PC-3 (cell line): ENCODE measurements around the gene DHX57. TPM values are rescaled to one million over a fixed set of nuclear protein-coding genes. Genes with fewer than 3 reads are reported as not detected.

ENCODE experiments used
- ATAC-seq: fragments of 200-7000 bp; cut with Tn5 transposase; 2 replicates; pipeline ENCODE4 v1.9.1; 2020; ENCODE audit warnings: mild to moderate bottlenecking, moderate library complexity
- BruUV-seq: library from RNA; stranded (reverse); fragments of 400-500 nt; replicated peaks from 2 replicates; lab custom pipeline; 2021; lab: Mats Ljungman, UMichigan
- CTCF ChIA-PET: fragments of 300-600 bp; sonication (Branson Sonifier 250); formaldehyde crosslinking; loops from one replicate; lab custom pipeline; 2022; ENCODE audit warnings: antibody characterized with exemption; lab: Charles Lee
- POLR2A ChIA-PET: fragments of 300-600 bp; sonication (Branson Sonifier 250); formaldehyde crosslinking; loops from one replicate; lab custom pipeline; 2022; ENCODE audit warnings: antibody characterized with exemption; ENCODE audit not compliant: unreplicated experiment; lab: Charles Lee
- DNase-seq: peaks from one replicate; pipeline ENCODE4 v3.0.0-alpha.2; 2015
- H2AFZ ChIP-seq: fragments of 300-600 bp; sonication (generic); 2 replicates; pipeline ENCODE4 v1.6.0; 2016; ENCODE audit warnings: antibody characterized with exemption, low read length
- H3F3A ChIP-seq: fragments of 300-600 bp; sonication (generic); one replicate; pipeline ENCODE4 v1.6.0; 2017; ENCODE audit warnings: antibody characterized with exemption, low read length, control low read depth, mild to moderate bottlenecking; ENCODE audit not compliant: unreplicated experiment
- H3K27ac ChIP-seq: fragments of 300-600 bp; sonication (generic); 2 replicates; pipeline ENCODE4 v1.5.1; 2016; ENCODE audit warnings: mild to moderate bottlenecking, low read length
- H3K27me3 ChIP-seq: fragments of 300-600 bp; sonication (generic); 2 replicates; pipeline ENCODE4 v1.6.1; 2016; ENCODE audit warnings: low read length, mixed read lengths
- H3K36me3 ChIP-seq: fragments of 300-600 bp; sonication (generic); 2 replicates; pipeline ENCODE4 v1.6.1; 2016; ENCODE audit warnings: low read depth, mixed run types, low read length, mixed read lengths
- H3K4me1 ChIP-seq: fragments of 300-600 bp; sonication (generic); 2 replicates; pipeline ENCODE4 v1.5.1; 2016; ENCODE audit warnings: low read length; ENCODE audit not compliant: insufficient read depth
- H3K4me2 ChIP-seq: fragments of 300-600 bp; sonication (generic); 2 replicates; pipeline ENCODE4 v1.6.0; 2016; ENCODE audit warnings: low read length
- H3K4me3 ChIP-seq: fragments of 300-600 bp; sonication (generic); 2 replicates; pipeline ENCODE4 v1.5.1; 2016; ENCODE audit warnings: mild to moderate bottlenecking, low read length, mixed read lengths
- H3K79me2 ChIP-seq: fragments of 300-600 bp; sonication (generic); 2 replicates; pipeline ENCODE4 v1.6.1; 2017; ENCODE audit warnings: low read length, mixed read lengths
- H3K9ac ChIP-seq: fragments of 300-600 bp; sonication (generic); 2 replicates; pipeline ENCODE4 v1.6.0; 2016; ENCODE audit warnings: mild to moderate bottlenecking, low read length
- H3K9me2 ChIP-seq: fragments of 300-600 bp; sonication (generic); replicated peaks from 2 replicates; pipeline ENCODE4 v1.6.1; 2016; ENCODE audit warnings: mixed run types, low read length, mixed read lengths
- H3K9me3 ChIP-seq: fragments of 300-600 bp; sonication (generic); 2 replicates; pipeline ENCODE4 v1.6.1; 2016; ENCODE audit warnings: low read length, mixed read lengths
- H4K20me1 ChIP-seq: fragments of 300-600 bp; sonication (generic); 2 replicates; pipeline ENCODE4 v1.6.1; 2016; ENCODE audit warnings: low read length, mixed read lengths
- EZH2 ChIP-seq: fragments of 300-600 bp; sonication (generic); IDR thresholded peaks from one replicate; pipeline ENCODE4 v1.6.1; 2017; ENCODE audit warnings: antibody characterized with exemption, mild to moderate bottlenecking, low read length; ENCODE audit not compliant: unreplicated experiment
- EZH2phosphoT487 ChIP-seq: fragments of 300-600 bp; sonication (generic); IDR thresholded peaks from 2 replicates; pipeline ENCODE4 v1.6.1; 2018; ENCODE audit warnings: mild to moderate bottlenecking, antibody characterized with exemption, low read length, borderline replicate concordance
- intact Hi-C: fragments of 100-400 bp; cut with micrococcal nuclease; formaldehyde crosslinking; loops from 2 replicates; pipeline ENCODE4 v1.9.0; 2023
- total RNA-seq: library from RNA; depleted of rRNA; stranded (reverse); fragments of >200 nt; gene quantifications from 2 replicates; pipeline ENCODE4 v1.2.3, GENCODE V29; 2014
- TF ChIP-seq, protein P1 (sequence below): fragments of 300-600 bp; sonication (generic); conservative IDR thresholded peaks from 2 replicates; pipeline ENCODE4 v1.5.1; 2017; ENCODE audit warnings: antibody characterized with exemption, low read depth, mild to moderate bottlenecking, low read length

DHX57 gene
- total RNA-seq, 1 experiment from 2014 or later: 17.5 TPM

DNA sequence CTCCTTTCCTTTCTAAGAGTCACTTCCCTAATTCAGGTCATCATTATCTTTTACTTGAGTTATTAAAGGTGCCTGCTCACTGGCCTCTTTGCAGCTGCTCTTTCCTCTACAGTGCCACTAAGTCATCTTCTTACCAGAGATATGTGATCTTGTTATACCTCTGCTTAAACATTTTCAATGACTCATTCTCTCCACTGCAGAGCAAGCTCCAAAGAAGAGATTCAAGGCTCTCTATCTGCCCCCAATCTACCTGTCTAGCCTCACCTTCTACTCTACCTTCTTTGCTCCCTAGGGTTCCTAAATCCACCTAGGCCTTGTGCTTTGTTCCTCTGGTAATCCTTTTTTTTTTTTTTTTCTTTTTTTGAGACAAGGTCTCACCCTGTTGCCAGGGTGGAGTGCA is 17.1 kb upstream of the DHX57 start:
- Histone ChIP-seq H3K4me1 (no peaks in the 10 kb centered on the region), H3K4me3 (no peak overlapping the region), H3K9me2 (no peaks in the 10 kb centered on the region), H3F3A (no peaks in the 10 kb centered on the region), H3K36me3 (no peaks in the 10 kb centered on the region), H4K20me1 (no peaks in the 10 kb centered on the region), H3K27me3 (no peaks in the 10 kb centered on the region), H2AFZ (no peak overlapping the region), H3K79me2 (no peaks in the 10 kb centered on the region), H3K4me2 (no peak overlapping the region), H3K9ac (no peak overlapping the region), H3K9me3 (no peaks in the 10 kb centered on the region), H3K27ac (no peak overlapping the region)
- DNase-seq (peak; percentile 36), ATAC-seq (peak; percentile 58)
- intact Hi-C loops: no loop called here
- ChIA-PET POLR2A (interaction anchor here (0.5 kb wide), 1 partner anchor 54 kb away, joined by 3 read pairs; no protein-coding TSS in a partner anchor), CTCF (no interaction called here)
- TF ChIP-seq, protein P1, sequence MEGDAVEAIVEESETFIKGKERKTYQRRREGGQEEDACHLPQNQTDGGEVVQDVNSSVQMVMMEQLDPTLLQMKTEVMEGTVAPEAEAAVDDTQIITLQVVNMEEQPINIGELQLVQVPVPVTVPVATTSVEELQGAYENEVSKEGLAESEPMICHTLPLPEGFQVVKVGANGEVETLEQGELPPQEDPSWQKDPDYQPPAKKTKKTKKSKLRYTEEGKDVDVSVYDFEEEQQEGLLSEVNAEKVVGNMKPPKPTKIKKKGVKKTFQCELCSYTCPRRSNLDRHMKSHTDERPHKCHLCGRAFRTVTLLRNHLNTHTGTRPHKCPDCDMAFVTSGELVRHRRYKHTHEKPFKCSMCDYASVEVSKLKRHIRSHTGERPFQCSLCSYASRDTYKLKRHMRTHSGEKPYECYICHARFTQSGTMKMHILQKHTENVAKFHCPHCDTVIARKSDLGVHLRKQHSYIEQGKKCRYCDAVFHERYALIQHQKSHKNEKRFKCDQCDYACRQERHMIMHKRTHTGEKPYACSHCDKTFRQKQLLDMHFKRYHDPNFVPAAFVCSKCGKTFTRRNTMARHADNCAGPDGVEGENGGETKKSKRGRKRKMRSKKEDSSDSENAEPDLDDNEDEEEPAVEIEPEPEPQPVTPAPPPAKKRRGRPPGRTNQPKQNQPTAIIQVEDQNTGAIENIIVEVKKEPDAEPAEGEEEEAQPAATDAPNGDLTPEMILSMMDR: no peak
- TF ChIP-seq EZH2phosphoT487: no peak
- TF ChIP-seq EZH2: no peak
- BruUV-seq: no TSS peak

DNA sequence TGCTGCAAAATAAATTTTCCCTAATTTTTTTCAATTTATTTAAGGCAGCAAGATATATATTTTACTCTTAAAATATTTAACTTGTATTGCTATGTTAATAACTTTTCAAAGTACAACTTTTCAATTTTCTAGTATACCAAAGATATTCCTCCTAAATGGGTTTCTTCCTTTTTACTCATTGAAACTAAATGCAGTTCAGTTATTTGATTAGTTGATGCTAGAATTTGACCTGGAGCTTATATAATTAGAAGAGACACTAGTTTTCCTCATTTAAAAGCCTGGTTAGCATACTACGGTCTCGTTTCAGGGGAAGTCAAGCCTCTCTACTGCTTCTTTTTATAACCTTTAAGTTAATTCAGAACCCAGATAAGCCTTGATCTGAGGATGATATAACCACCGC is 13.8 kb upstream of the DHX57 start, which contains the start of gene ARHGEF33:
Gene ARHGEF33 (plus strand): TSS at position 301 of the 400 bp plus-strand sequence. CDS start 29,573 bp downstream, outside the sequence.
- no peaks in the 10 kb centered on the region for H3F3A ChIP-seq
- BruUV-seq: no TSS peak
- H3K27ac ChIP-seq: no peak within 1 kb of the TSS
- H3K79me2 ChIP-seq: no peaks in the 10 kb centered on the region
- intact Hi-C loops: no loop called here
- H3K36me3 ChIP-seq: no peaks in the 10 kb centered on the region
- no peak for ATAC-seq
- H2AFZ ChIP-seq: no peak within 1 kb of the TSS
- no peaks in the 10 kb centered on the region for H4K20me1 ChIP-seq
- no peak for DNase-seq
- H3K9me3 ChIP-seq: no peaks in the 10 kb centered on the region
- no peak within 1 kb of the TSS for H3K9ac ChIP-seq
- H3K4me2 ChIP-seq: no peak within 1 kb of the TSS
- no peak within 1 kb of the TSS for H3K4me3 ChIP-seq
- no peaks in the 10 kb centered on the region for H3K9me2 ChIP-seq
- no peaks in the 10 kb centered on the region for H3K27me3 ChIP-seq
- POLR2A ChIA-PET: no interaction called here
- TF ChIP-seq EZH2 (no peak), EZH2phosphoT487 (no peak)
- TF ChIP-seq, protein P1: no peak
- H3K4me1 ChIP-seq: no peaks in the 10 kb centered on the region
- CTCF ChIA-PET: no interaction called here

DNA sequence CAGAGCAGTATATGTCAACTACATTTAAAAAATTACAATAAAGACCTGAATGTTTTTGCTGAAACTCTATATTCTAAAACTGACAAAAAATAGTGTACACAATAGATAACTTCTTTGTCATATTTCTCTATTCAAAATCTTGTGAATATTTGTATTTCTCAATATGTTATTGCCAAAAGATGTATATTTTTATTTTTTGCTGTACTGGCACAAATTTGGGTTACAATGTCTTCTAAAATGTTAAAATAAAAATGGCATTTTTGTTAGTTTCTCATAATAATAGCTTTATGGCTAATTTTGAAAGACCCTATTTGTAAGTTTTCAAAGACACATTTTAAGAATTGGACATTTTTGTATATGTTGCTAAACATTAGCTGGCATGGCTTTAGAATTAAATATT is 13.3 kb upstream of the DHX57 start:
- Histone ChIP-seq H3F3A (no peaks in the 10 kb centered on the region), H3K4me1 (no peaks in the 10 kb centered on the region), H2AFZ (no peak overlapping the region), H3K9me2 (no peaks in the 10 kb centered on the region), H3K9me3 (no peaks in the 10 kb centered on the region), H4K20me1 (no peaks in the 10 kb centered on the region), H3K36me3 (no peaks in the 10 kb centered on the region), H3K27me3 (no peaks in the 10 kb centered on the region), H3K9ac (no peak overlapping the region), H3K27ac (no peak overlapping the region), H3K4me2 (no peak overlapping the region), H3K79me2 (no peaks in the 10 kb centered on the region), H3K4me3 (no peak overlapping the region)
- intact Hi-C loops: no loop called here
- no peak for DNase-seq
- POLR2A ChIA-PET: no interaction called here
- no TSS peak for BruUV-seq
- TF ChIP-seq EZH2phosphoT487 (no peak), EZH2 (no peak)
- TF ChIP-seq, protein P1: no peak
- CTCF ChIA-PET: no interaction called here
- no peak for ATAC-seq
